GM18867 (cell line): ENCODE measurements around the gene TCN2.
"Not testable (repeated sequence)": the region's sequence is repeated elsewhere in the genome, so short reads cannot be mapped to it uniquely, and the experiment has no call there.

Experiments used
- ATAC-seq: cut with Tn5 transposase; IDR thresholded peaks from one replicate; pipeline ENCODE4 v1.9.1; 2021; ENCODE audit warnings: mild to moderate bottlenecking, moderate library complexity; ENCODE audit not compliant: unreplicated experiment

The TCN2 gene

DNA sequence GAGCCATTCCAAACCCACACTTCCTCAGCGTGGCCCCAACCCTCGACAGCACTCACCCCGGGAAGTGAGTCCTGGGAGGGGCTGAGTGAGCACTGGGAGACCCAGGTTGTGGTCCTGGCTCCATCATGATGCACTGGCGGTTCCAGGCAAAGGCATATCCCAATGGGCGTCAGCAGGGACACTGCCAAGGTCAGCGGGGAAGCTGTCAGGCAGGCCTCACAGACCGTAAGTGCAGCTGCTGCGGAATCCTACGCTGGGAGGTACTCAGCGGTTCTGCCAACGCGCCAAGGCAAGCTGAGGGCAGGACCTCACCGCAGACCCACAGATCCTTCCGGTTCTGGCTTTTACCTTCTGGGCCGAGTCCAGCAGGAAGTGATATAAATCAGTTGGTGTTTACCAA lies 31.1 kb upstream of the TCN2 start:
- no peak for ATAC-seq

DNA sequence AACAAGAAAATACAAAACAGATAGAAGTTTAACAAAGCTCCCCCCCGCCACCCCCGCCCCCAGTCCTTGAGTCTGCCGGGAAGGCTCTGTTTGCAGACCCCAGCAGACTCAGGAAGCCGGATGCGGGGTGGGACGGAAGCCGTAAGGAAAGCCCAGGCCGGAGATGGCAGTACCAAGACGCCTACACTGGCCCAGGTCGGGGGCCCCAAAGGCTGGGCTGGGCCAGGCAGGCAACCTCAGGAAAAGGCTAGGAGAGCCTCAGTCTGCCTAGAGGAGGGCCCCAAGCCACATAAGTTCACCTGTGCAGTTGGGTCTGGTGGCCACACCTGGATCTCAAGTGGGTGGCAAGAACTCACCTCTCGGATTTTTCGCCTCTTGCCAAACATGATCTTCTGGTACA lies 28.5 kb upstream of the TCN2 start:
- no peak for ATAC-seq

DNA sequence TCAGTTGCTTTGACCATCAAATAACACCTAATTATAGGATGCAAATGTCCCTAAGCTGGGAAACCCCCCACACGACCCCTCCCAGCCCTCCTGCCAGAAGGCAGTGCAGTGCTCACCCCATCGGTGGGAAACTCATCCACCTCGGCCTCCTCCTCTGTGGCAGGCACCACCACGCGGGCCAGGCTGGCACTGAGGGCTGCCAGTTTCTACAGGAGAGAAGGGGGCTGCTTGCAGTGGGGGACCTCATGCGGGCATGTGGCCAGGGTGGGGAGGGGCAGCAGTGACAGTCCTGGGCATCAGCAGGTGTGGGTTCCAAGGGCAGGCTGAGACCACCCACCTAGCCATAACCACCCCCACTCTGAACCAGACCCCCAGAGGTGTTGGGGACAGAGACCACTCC lies 26.1 kb upstream of the TCN2 start:
- ATAC-seq = no peak

DNA sequence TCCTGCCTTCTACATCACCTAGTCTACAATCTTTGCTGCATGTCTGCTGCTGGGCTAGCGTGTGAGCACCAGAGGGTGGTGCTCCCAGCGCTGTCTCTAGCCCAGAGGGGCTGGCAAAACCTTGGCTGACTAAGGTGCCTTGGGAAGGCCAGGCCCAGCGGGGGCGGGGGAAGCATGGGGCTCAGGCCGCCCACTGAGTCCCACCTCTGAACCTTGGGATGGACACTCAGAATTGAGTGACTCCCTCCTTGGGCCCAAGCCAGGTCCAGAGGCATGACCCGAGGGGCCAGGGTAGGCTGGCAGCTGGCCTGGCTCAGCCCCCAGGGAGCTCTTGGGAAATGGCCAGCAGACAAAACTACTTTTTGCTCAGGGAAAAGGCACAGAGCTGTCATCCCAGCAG lies 24.9 kb upstream of the TCN2 start:
- no peak for ATAC-seq

DNA sequence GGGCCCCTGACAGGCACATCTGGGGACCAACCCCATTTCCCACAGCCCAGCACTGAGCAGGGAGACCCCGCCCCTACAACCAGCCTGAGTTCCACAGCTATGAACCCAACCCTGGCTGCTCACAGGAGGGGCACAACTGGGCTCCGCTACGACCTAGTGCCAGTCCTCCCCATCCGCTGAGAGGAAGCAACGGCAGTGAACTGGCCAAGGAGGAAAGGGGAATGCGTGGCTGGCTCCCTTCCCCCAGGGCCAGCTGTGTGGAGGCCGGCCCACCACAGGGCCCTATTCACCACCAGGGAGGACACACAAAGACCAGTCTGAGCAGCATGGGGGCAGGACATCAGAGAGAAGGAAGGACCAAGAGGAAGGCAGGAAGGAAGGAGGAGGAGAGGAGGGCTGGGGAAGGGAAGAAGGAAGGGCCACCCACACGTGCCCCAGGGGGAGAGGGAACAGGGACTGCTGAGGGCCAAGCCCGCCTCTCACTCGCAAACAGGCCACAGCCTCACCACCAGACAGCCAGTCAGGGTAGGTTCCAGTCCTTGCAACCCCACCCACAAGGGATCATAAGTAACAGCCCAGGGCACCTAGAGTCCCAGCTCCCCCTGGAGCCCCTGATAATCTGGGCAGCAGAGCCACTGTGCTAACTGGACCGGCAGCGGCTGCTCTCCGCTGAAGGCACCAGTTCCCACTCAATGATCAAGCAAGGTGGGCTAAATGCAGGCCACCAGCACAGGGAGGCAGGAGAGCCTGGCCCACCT lies 24.0 kb upstream of the TCN2 start:
- no peak for ATAC-seq

DNA sequence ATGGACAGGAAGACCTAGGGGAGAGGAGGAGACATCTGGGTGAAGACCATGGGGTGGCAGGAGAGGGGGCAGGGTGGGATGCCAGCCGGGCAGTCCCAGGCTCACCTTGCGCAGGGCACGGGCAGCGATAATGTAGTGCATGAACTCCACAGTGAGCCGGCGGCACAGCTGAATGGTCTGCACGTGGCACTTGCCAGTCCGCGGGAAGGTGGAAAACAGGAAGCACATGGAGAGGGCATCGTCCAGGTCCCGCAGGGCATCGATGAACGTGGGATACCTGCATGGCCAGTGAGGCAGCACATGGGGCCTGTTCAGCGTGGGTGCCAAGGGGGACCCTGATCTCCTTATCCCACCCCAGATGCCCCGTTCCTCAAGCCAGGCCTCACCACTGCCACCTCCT lies 22.5 kb upstream of the TCN2 start:
- no peak for ATAC-seq

DNA sequence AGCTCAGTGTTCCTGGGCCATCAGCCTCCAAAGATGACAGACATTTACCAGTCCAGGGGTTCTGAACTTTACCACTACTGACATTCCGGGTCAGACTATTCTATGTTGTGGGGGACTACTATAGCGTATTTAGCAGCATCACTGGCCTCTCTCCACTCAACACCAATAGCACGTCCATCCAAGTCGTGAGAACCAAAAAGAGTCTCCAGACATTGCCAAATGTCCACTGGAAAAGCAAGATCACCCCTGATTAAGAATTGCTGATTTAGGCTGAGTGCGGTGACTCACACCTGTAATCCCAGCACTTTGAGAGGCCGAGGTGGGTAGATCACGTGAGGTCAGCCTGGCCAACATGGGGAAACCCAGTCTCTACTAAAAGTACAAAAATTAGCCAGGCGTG lies 20.6 kb upstream of the TCN2 start:
- no peak for ATAC-seq

DNA sequence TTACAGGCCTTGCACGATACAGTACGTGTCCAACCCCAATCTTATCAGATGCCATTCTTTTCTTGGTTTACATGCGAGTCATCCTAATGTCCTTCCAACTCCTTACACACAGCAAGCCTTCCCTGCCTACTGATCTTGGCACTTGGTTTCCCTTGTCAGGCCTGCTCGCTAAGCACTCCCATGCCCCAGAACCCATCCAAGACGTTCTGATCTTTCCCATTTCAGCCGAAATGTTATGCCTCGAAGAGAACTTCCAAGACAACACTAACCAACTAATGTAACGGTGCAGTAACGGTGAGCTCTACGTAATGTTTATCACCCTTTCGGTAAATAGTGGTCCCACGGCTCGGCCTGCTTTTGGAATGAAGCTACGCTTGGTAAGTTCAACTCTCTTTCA lies 15.8 kb upstream of the TCN2 start:
- ATAC-seq = no peak

DNA sequence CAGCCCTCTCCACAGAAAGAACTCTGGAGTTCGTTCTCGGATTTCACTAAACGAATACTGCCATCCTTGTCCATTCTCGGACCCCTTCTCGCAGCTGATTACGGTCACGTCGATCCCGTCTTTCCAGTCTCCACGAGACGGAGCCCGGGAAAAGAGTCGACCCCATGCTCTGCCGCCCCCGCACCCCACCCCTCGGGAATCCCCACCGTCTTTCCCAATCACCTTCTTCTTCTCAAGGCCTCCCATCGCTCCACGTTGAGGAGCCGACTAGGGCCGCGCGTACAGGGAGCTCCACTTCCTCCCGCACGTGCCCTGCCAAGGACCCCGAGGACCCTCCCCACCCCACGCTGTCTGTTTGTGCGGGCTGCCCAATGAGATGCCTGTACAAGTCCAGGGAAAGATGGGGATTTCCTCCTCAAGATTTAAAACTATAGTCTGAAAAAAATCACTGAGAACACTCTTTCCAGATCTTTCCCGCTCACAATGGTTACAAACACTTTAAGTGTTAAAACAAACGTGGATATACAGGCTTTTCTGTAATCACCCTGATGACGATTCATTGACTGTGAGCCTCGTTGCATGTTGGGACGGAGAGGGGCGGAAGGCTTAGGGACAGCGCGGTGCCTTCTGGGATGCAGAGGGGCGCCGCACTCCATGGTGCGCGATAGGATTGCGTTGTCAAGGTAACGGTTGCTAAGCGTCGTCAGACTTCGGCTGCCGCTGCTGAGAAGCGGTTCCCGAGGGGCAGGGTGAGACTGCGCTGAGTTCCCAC lies 15.2 kb upstream of the TCN2 start, which contains the start of gene PES1:
Gene PES1, minus strand, starts transcription at position 323 of the 772 bp plus-strand sequence. Its CDS starts 77 bp downstream, at position 246.
- peak; percentile 98 for ATAC-seq

DNA sequence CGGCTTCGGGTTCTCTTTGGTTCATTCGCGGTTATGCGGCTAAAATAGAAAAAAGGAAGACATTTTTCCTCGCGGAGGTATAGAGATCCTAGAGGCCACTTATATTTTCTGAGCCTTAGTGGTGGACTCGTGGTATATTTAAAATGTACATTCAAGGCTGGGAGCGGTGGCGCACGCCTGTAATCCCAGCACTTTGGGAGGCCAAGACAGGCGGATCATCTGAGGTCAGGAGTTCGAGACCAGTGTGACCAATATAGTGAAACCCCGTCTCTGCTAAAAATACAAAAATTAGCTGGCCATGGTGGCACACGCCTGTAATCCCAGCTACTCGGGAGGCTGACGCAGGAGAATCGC lies 14.6 kb upstream of the TCN2 start:
- not testable (repeated sequence) for ATAC-seq

DNA sequence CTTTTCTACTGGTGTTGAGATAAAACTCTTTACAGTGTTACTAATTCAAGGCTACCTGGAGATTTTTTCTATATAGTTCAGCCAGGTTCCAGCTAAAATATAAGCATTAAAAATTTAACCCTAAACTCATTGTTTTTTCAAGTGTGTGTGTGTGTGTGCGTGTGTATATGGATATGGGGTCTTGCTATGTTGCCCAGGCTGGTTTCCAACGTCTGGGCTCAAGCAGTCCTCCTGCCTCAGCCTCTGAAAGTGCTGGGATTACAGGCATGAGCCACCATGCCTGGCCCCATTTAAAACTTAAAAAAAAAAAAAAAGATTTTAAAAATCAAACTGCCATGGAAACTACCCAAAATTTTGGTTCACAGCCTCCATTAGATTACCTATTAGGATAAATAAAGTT lies 10.8 kb upstream of the TCN2 start:
- no peak for ATAC-seq

DNA sequence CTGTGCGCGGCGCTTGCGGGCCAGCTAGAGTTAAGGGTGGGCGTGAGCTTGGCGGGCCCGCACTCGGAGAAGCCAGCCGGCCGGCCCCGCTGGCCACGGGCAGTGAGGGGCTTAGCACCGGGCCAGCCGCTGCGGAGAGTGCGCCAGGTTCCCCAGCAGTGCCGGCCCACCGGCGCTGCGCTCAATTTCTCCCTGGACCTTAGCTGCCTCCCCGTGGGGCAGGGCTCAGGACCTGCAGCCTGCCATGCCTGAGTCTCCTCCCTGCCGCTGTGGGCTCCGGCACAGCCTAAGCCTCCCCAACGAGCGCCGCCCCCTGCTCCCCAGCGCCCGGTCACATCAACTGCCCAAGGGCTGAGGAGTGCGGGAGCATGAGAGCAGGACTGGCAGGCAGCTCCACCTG lies 10.1 kb upstream of the TCN2 start:
- no peak for ATAC-seq

DNA sequence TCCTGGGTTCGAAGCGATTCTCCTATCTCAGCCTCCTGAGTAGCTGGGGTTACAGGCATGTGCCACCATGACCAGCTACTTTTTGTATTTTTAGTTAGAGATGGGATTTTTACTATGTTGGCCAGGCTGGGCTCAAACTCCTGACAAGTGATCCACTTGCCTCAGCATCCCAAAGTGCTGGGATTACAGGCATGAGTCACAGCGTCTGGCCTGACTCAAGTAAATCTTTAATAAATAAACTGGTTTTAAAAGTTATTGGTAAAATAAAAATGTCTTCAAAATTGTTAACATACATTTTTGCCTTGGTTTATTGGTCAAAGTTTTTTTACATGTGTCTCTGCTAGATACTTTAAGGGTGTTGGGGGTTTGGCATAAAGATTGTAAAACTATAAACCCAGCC lies 8.0 kb upstream of the TCN2 start:
- ATAC-seq = no peak

DNA sequence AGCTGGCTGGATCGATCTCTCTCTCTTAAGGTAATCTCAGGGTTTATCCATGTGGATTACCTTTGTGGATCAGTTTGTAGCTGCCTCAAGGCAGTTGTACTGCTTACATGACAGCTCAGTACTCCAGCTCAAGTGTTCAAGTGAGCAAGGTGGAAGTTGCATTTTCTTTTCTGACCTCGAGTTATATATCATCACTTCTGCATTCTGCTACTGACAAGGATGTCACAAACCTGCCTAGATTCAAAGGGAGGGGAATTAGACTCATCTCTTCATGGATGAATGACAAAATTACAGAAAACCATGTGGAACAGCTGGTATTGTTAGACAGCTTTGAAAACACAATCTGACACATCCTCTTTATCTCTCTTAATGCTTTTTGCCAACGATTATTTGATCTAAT lies 6.1 kb upstream of the TCN2 start:
- no peak for ATAC-seq

DNA sequence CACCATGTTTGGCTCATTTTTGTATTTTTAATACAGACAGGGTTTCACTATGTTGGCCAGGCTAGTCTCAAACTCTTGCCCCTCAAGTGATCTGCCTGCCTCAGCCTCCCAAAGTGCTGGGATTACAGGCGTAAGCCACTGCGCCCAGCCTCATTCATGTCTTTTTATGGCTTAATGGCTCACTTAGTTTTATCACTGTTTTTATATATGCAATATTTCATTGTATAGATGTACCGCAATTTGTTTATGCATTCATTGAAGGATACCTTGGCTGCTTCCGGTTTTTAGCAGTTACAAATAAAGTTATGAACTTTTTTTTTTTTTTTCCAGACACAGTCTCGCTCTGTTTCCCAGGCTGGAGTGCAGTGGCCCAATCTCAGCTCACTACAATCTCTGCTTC lies 5.5 kb upstream of the TCN2 start:
- no peak for ATAC-seq

DNA sequence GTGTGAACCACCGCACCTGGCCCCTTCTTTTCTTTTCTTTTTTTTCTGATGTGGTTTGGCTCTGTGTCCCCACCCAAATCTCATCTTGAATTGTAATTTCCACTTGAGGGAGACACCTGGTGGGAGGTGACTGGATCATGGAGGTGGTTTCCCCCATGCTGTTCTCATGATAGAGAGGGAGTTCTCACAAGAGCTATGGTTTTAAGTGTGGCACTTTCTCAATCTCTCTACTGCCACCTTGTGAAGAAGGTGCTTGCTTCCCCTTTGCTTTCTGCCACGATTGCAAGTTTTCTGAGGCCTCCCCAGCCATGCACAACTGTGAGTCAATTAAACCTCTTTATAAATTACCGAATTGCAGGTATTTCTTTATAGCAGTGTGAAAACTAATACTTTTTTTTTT lies 4.9 kb upstream of the TCN2 start:
- no peak for ATAC-seq

DNA sequence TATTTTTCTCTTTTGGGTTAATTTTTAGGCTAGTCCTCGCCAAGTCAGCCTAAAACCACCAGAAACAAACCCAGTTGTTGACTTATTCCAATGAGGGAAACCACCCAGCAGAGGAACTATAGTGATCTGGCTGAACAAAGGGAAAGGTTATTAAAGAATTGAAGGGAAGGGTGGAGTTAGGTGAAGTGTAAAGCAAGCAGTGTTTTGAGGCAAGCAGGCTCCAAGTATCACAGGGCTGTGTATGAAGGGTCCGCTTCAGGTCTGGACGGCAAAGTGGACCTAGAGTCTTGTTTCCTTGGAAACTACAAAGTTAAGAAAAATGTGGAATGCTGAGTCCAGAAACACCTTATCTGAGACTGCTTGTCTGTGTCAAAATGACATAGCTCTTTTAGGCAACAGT lies 3.2 kb upstream of the TCN2 start:
- no peak for ATAC-seq

DNA sequence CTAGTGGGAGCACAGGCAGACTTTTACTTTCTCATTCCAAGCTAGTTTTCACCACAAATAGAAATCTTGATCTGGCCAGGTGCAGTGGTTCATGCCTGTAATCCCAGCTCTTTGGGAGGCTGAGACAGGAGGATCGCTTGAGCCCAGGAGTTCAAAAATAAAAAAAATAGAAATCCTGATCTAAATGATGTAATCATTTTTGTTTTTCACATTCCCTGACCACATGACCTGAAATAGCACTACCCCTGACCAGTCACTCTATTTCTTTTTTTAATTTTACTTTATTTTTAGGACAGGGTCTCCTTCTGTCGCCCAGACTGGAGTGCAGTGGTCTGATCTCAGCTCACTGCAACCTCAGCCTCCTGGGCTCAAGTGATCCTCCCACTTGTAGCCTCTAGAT lies 2.3 kb upstream of the TCN2 start:
- ATAC-seq = no peak

DNA sequence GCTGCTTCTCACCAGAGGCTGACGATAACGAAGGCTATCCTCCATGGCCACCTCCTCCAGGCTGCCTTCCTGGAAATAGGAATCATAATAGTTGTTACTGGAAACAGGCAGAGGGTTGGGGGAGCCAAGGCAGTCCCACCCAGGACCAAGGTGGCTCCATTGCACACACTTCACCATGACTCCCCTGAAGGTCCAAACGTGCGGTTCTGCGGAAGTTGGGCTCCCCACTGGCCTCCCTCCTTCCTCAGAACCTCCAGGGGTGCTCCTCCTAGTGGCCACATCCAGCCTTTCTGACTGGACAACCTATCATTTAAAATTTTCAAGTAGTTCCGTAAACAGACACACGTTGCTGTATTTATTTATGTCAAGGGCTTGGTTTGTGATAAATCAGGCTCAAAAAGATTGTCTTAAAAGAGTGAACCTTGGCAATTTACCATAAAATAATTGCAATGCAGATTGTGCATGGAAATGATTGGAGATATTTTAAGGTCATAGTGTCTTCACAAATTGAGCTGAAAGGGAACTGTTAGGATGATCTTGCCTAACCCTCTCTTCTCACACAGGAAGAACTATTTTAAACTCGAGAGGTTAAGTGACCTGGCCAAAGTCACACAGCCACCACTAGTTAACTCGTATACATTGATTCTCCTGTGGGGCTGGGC lies 1.4 kb upstream of the TCN2 start:
- no peak for ATAC-seq

DNA sequence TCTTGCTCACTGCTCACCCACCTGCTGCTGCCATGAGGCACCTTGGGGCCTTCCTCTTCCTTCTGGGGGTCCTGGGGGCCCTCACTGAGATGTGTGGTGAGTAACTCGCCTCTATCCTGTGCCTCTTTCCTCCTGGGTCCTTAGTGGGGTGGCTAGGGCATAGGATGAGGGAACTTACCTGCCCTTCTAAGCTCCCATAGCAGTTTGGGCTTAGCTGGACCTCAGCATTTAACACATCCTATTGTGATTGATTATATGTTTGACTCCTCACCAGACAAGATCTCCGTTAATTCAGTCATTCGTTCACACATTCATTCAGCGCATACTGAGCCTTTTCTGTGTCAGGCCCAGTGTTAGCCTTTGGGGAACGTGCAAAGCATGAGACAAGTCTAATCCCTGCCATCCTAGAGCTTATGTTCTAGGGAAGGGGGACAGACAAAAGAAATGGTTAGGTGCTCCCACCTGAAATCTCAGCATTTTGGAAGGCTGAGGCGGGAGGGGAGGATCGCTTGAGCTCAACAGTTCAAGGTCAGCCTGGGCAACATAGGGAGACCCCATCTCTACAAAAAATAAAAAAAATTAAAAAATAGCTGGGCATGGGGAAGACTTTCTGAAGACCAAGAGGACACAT lies 441 bp downstream of the TCN2 start:
- ATAC-seq = no peak

DNA sequence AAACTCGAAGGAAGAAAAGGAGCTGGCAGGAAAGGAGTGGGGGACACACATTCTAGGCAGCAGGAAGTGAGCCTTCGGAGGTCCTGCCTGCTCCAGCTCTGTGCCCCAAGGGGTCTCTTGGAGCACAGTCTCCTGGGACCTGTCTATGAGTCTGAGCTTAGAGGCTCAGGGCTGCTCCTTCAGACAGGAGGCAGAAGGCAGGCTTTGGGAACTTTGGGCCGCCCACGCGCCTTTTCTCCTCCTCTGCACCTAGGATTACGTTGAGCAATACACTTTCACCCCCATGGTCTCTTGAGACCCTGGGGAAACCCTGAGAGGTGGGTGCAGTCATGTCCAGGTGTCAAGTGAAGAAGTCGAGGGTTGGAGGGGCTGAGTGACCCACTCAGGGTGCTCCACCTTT lies 965 bp downstream of the TCN2 start:
- no peak for ATAC-seq
